Measurements from ENCODE around the gene GZMM.

Gene GZMM

DNA sequence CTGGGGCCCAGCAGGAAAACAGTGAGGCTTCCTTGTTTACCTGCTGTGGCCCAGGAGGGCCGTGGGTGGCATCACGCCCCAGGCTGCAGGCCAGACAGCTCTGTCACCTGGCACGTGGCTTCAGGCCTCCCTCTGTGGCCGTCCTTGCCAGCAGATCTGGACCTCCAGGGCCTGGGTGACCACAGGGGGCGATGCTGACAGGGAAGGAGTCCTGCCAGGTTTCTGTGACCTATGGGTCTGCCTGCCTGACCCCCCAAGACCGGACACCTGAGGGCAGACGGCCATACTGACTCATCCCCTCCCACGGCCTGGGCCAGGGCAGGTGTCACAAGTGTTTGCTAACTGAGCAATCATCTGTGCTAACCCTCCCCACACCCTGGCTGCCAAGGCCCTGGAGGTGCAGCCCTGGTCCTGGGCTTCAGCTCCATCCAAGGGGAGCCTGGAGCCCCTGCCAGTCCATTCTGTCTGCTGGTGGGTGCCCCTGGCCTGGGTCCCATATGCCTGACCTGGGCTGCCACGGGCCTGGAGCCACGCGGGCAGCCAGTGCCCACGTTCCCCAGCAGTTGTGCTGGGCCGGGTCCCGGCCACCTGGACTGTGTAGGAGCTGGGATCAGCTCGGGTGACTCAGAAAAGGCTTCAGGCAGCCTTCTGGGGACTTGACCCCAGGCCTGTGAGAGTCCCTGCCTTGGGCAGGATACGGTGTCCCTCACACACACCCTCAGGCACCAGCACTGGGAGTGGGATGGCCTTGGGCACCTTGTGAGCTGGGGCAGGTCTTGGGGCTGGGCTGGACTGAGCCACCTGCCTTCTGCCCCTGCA lies 8.6 kb upstream of the GZMM start:
- no peak for DNase-seq

DNA sequence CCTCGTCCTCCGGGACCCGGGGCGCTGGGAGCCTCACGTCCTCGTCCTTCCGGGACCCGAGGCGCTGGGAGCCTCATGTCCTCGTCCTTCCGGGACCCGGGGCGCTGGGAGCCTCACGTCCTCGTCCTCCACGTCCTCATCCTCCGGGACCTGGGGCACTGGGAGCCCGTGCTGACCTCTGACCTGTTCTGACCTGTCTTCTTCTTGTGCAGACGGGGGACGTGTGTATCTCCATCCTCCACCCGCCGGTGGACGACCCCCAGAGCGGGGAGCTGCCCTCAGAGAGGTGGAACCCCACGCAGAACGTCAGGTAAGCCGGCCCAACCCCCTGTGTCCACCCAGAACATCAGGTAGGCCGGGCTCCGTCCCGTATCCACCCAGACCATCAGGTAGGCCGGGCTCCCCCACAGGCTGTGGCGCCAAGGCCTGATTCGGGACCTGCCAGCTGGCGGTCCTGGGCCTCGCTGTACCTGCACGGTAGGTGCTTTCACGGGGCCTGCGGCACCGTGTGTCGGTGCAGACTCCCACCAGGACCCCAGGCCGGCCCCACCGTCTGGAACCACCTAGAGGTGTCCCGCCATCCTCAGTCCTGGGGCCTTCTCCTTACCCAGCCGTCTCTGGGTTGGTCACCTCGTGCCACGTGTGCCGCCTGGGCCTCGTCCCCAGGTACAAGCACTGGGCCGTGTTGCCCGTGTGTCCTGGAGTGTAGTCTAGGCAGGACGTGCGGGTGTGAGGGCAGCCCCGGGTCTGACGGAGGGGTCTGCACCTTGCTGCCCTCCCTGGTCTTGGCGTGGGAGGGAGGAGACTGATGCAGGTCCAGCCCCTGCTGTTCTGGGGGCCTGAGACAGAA lies 7.6 kb upstream of the GZMM start:
- no peak for DNase-seq

DNA sequence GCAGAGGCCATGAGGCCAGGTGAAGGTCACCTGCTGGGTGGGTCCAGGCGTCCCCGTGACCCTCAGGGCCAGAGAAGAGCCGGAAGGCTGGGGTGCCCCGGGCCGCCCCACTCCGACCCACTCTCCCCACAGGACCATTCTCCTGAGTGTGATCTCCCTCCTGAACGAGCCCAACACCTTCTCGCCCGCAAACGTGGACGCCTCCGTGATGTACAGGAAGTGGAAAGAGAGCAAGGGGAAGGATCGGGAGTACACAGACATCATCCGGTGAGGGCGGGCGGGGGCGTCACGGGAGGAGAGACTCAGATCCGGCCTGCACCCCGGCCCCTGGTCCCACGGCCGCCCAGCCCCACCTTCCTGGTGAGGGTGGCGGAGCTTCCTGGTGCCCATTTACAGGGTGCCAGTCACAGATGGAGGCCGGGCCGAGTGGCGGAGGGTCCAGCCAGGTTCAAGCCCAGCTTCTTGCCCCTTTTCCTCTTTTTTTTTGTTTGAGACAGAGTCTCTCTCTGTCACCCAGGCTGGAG lies 6.9 kb upstream of the GZMM start:
- DNase-seq, result no peak

DNA sequence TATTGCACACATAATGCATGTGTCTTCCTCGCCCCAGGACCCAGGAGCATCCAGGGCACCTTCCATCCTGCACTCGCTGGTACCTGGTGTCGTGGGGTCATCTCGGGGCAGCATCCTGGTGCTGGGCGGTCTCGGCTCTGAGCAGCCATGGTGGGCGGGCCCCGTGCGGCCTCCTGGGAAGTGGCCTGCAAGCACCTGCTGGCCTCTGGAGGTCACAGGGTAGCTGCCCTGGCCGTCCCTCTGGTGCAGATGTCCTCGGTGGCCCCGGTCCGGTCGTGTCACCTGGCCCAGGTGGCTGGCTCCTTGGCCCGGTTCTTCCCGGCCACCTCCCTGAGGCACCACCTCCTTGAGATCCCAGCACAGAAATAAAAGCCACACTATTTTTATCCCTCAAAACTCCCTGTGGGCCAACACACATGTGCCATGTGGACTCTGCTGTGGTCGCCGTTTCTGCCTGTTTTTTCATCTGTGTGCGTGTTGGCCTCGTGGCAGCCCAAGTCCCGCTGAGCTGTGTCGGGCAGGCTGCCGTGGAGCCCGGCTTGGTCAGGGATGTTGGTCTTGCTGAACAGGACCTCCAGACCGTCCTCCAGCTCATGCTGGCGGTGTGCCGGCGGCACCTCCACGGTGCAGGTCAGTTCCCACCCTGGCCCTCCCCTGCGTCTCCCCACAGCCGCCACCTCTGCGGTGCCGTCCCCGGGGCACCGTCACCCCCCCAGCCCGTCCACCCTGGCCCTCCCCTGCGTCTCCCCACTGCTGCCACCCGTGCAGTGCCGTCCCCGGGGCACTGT lies 5.0 kb upstream of the GZMM start:
- DNase-seq, result no peak

DNA sequence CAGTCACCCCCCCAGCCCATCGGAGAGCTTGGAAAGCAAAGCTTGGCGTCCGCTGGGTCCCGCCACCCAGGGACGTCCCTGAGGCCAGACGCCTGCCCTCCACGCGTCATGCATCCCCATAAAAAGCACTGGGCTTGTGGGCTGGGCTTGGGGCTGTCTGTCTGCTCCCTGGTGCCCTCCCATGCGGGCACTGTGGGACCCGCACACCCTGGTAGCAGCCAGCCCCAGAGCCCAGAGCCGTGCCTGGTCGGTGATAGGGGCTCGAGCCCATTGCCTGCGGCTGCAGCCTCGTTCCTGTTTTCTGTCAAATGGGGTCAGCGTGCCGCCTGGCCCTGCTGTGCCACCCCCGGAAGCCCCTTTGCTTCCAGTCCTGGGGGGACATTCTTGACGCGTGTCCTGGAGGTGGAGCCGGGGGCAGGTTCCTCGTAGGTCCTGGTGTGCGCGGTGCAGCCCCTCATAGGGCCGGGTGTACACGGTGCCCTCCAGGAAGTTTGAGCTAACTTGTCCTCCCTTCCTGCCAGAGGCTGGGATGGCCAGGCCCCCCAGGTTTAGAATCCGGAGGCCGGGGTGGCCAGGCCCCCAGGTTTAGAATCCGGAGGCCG lies 4.3 kb upstream of the GZMM start:
- no peak for DNase-seq

DNA sequence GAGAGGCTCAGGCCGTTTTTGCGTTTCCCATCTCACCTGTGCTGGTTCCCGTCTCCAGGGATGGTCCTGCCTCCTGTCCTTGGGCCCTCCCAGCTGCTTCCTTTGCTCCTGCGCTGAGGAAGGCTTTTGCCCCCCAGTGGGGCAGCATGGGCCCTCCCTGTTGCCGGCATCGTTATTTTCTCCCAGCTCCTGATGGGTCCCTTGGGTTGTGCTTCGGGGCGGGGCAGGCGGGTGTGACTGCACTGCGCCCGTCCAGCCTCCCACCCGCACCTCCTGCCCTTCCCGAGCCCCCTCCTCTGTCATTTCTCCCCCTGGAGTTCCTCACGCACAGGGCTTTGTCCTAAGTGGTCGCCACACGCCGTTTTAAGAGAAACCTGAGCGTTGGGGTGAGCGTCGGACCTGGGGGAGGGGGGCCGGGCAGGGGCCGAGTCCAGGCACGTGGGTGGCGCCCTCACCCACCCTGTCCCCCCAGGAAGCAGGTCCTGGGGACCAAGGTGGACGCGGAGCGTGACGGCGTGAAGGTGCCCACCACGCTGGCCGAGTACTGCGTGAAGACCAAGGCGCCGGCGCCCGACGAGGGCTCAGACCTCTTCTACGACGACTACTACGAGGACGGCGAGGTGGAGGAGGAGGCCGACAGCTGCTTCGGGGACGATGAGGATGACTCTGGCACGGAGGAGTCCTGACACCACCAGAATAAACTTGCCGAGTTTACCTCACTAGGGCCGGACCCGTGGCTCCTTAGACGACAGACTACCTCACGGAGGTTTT lies 2.8 kb upstream of the GZMM start:
- no peak for DNase-seq

DNA sequence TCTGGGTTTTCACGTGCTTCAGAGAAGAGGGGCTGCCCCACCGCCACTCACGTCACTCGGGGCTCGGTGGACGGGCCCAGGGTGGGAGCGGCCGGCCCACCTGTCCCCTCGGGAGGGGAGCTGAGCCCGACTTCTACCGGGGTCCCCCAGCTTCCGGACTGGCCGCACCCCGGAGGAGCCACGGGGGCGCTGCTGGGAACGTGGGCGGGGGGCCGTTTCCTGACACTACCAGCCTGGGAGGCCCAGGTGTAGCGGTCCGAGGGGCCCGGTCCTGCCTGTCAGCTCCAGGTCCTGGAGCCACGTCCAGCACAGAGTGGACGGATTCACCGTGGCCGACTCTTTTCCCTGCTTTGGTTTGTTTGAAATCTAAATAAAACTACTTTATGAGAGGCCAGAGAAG lies 2.2 kb upstream of the GZMM start:
- no peak for DNase-seq

DNA sequence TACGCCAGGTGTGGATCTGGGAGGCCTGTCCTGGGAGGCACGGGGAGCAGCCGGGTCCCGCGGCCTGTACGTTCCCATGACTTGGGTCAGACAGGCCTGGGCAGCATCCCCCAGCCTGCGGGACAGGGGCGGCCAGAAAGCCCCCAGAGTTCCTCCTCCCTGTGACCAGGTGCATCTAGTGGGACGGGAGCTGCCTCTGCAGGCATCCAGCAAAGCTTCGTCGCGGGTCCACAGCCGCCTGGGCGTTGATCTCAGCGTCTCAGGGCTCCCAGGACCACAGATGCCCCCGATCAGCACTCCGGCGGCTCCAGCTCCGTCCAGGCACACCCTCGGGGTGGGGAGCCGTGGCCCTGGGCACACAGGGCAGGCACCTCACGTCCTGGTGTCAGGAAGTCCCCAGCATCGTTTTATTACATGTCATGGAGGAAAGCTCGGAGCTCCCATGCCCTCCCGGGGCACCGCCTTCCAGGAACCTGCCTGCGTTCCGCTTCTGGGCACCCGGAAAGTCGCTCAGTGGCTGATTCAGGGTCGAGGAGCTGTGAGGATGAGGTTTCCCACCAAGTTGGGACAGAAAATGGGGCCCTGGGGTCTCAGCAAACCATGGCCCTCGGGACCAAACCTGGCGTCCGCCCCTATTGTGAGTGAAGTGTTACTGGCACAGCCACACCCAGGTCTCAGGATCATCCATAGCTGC lies 1.5 kb upstream of the GZMM start:
- DNase-seq, result no peak

DNA sequence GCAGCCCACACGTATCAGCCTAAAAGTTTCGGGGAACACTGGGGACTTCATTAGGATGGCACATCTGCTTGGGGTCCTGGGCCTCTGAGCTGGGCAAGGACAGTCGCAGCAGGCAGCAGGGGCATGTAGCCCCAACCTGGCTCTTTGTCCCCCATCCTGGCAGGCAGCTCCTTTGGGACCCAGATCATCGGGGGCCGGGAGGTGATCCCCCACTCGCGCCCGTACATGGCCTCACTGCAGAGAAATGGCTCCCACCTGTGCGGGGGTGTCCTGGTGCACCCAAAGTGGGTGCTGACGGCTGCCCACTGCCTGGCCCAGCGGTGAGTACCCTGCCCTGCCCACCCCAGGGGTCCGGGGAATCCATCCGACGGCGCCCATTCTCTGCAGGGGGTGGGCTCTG lies 3.3 kb downstream of the GZMM start:
- DNase-seq, result no peak

DNA sequence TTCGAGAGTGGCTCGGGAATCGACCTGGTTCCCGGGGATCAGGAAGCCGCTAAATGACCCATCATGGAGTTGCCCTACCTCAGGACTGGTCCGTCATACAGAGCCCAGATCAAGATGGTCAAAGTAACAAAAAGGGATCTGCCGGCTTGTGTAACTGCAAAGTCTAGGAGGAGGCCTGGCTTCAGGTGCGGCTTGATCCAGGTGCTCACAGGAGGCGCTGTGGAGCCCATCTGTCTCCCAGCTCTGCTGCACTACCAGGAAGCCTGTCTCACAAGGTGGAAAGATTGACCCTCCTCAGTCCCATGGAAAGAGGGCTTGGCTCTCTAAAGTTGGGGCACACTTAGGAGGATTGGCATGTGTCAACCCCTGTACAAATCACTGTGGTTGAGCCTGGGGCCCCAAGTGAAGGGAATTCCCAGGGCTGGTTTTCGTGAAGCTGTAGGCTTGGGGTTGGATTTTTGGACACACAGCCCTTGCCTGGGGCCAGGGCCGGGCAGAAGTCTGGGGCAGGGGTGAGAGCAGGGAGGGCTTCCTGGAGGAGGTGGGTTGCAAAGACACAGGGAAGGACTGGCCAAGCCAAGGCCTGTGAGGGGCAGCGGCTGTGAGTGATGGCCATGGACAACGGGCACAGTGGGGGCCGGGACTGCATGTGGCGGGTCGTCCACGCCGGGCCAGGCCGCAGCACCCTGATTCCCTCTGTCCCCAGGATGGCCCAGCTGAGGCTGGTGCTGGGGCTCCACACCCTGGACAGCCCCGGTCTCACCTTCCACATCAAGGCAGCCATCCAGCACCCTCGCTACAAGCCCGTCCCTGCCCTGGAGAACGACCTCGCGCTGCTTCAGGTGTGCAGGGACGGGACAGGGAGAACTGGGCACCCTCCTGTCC lies 4.2 kb downstream of the GZMM start:
- DNase-seq, result no peak

DNA sequence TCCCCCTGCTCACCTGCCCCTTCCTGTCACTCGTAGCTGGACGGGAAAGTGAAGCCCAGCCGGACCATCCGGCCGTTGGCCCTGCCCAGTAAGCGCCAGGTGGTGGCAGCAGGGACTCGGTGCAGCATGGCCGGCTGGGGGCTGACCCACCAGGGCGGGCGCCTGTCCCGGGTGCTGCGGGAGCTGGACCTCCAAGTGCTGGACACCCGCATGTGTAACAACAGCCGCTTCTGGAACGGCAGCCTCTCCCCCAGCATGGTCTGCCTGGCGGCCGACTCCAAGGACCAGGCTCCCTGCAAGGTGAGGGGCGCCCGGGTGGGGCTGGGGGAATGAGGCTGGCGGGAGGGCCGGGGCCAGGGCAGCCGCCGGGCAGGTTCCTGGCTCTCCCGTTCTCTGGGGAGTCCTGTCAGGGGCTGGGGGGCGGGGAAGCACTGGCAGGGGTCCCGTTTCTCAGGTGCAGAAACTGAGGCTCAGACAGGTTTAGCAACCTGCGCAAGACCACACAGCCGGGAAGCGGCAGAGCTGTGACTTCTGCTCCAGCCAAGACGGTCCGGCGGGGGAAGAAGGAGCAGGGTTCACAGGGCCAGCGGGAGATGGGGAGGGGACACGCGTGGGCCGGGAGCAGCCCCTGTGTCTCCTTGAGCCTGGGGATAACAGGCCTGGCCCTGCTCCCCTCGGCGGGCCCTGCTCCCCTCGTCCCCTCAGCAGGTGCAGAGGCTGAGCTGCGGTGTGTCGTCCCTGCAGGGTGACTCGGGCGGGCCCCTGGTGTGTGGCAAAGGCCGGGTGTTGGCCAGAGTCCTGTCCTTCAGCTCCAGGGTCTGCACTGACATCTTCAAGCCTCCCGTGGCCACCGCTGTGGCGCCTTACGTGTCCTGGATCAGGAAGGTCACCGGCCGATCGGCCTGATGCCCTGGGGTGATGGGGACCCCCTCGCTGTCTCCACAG lies 5.3 kb downstream of the GZMM start:
- no peak for DNase-seq

DNA sequence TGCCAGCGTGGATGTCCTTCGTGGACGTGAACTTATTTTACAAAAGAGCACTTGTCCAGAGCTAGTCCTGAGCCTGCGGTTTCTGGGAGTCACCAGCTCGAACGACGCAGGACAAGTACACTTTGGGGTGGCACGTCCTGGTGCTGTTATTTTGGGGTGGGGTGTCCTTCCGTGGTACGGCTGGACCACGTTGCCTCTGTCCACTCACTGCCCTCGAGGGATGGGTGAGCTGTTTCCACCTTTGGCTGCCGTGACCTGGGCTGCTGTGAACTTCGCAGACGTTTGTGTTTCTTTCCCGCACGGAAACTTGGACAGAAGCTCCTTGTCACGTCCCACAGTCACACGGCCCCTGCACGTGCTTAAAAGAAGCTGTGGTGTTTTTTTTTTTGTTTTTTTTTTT lies 11.0 kb downstream of the GZMM start:
- no peak for DNase-seq

DNA sequence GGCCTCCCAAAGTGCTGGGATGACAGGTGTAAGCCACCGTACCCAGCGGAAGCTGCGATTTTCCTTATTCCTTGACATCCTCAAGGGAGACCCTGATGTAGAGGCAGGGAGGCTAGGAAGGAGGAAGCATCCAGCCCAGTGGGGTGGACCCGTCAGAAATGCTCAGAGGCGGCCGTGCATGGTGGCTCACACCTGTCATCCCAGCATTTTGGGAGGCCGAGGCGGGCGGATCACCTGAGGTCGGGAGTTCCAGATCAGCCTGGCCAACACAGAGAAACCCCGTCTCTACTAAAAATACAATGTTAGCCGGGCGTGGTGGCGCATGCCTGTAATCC lies 11.6 kb downstream of the GZMM start:
- no peak for DNase-seq

DNA sequence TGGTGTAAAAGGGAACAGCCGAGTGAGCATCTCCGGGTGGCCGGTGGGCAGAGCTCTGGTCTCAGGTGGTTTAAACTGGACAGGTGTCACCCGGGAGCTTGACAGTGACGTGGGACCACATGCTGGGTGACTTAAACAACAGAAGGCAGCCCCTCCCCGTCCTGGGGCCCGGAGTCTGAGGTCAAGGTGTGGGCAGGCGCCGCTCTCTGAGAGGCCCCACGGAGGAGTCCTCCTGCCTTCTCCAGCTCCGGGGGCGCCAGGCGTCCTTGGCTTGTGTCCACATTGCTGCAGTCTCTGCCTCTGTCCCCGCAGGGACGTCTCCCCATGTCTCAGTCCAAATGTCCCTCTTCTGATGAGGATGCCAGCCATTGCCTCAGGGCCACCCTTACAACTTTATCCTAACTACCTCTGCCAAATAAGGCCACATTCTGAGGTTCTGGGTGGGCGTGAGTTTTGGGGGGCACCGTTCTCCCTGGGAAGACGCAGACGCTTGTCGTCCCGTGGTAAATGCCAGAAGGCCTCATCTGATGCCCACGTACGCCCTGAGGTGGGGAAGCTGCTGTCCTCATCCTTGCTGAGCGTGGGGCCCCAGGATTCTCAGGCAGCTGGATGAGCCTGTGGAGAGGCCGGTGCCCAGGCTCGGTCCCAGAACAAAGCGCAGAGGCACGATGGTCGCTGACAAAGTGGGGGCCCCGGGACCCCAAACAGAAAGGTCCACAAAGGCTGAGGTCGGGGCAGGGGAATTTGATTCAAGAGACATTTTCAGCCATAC lies 12.9 kb downstream of the GZMM start:
- DNase-seq, result no peak

DNA sequence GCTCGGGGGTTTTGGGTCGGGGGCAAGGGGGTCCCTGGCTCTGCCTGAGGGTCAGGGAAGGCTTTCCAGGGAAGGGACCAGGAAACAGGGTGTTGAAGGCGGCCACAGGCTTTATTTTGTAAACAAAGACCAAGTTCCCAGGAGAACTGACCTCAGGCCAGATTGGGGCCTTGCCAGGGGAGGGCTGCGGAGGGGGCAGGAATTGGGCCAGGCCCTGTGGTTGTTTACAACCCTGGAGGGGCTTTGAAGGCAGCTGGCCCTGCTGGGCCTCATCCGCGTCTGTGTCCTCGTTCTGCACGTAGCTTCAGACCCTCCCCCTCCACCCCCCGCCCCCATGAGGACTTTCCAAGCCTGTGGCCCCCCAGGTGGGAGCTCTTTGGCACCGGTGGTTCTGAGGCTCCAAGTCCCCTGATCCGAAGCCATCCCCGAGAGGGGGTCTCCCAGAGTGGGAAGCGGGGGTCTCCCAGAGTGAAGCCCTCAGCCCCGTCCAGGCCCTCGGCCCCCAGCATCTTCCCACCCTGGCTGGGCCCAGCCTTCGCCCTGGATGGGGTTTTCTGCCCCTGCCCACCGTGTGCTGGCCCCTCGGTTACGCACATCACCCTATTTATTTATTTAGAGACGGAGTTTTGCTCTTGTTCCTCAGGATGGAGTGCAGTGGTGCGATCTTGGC lies 15.1 kb downstream of the GZMM start:
- no peak for DNase-seq

DNA sequence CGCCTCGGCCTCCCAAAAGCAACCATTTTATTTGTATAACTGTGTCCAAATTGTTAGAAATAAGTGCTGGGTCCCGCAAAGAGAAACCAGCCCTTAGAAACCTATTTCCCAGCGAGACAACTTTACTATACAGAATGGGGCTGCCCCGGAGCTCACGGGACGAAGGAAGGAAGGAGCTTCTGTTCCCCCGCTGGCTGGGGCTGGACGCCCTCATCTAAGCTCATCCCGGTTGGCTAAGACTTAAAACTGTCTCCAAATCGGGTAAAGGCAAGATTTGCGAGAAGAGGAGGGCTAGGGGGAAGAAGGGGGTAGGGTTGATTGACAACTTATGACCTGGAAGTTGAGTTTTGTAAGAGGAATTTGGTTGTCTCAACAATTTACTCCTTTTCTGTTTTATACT lies 16.3 kb downstream of the GZMM start:
- DNase-seq, result no peak

DNA sequence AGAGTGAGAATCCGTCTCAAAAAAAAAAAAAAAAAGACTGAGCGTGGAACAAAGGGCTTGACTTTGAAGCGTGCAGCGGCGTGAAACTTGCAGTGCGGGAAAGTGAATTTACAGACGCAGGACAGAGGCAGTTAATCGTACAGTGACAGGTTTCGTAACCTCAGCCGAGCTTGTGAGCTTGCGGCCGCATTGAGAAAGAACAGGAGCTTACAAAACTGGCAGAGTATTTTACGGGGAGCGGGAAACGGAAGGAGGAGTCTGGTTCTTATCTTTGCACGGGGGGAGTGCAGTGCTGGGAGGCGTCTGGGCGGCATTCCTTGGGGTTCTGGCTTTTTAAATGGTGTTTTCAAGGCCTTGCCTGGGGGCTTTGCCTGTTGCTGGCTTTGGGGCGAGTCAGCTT lies 22.6 kb downstream of the GZMM start:
- DNase-seq, result no peak

DNA sequence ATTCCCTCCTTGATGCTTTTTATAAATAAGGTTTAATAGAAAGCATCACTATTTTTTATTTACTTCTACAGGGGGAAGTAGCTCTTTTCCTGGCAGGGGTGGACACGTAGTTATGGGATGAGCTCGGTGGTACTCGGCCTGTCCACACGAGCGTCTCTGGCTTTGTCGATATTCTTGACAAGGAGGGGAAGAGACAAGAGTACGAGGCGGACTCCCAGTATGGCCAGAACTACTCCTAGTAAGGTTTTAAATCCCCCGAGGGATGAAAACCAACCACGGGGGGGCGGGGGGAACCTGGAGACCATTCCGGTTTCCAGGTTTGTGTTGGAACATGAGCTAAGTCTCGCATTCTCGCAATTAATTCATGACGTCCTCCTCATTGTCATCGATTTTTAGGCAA lies 23.0 kb downstream of the GZMM start:
- DNase-seq, result no peak

All from NCI-H1436 (cell line).